Measurements from ENCODE around the gene WDR4.
"Not testable (repeated sequence)": the region's sequence is repeated elsewhere in the genome, so short reads cannot be mapped to it uniquely, and the experiment has no call there.

WDR4 gene

DNA sequence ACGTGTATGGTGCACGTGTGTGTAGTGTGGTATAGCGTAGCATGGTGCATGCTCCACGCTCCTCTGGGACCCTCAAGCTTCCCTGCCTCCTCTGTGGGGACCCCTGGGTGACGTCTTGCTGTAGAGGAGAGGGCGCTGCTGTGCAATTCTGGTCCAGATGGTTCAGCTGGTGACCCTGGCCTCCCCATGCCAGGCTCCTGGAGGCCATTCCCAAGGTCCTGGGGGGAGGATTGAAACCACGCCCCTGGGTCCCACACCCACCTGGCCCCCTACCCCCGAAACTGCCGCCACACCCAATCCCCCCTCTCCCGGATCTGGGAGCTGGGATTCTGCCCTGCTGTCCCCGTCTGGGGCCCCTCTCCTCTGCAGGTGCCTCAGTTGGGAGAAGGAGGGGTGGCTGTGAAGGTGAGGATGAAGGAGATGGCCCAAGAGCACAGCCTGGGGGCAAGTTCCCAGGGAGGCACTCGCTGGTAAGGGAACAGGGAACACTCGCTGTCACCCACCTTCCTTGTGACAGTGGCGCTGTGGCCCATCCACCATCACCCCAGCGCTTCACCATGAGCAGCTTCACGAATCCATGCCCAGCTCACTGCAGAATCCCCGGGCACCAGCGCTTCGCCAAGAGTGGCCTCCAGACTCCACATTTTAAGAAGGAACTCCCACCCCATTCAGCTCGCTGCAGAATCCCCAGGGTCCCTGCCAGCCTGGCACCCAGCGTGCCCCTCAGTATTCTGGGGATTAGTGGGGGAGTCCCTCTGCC lies 38.0 kb downstream of the WDR4 start:
- no peak for DNase-seq (ENCODE audit: low read depth)
- H3K4me3 ChIP-seq (replicated peaks; ENCODE audit: low read depth, low read length): no peak overlapping the region
- TF ChIP-seq CTCF (IDR thresholded peaks at IDR 0.05; ENCODE audit: low read length, missing control alignments): no peak

- no peak for TF ChIP-seq CTCF (IDR thresholded peaks at IDR 0.05; ENCODE audit: low read length, missing control alignments)
- no peak for DNase-seq (ENCODE audit: low read depth)
Measured at GRCh38 chr21:42840411-42841155, 38.8 kb downstream of the WDR4 start.

GRCh38 chr21:42839271-42840231 lies 39.8 kb downstream of the WDR4 start:
- no peak for DNase-seq (ENCODE audit: low read depth)
- TF ChIP-seq CTCF (IDR thresholded peaks at IDR 0.05; ENCODE audit: low read length, missing control alignments): no peak

More at GRCh38 chr21:42840411-42841155, 38.8 kb downstream of the WDR4 start:
- no peak overlapping the region for H3K4me3 ChIP-seq (replicated peaks; ENCODE audit: low read depth, low read length)

DNA sequence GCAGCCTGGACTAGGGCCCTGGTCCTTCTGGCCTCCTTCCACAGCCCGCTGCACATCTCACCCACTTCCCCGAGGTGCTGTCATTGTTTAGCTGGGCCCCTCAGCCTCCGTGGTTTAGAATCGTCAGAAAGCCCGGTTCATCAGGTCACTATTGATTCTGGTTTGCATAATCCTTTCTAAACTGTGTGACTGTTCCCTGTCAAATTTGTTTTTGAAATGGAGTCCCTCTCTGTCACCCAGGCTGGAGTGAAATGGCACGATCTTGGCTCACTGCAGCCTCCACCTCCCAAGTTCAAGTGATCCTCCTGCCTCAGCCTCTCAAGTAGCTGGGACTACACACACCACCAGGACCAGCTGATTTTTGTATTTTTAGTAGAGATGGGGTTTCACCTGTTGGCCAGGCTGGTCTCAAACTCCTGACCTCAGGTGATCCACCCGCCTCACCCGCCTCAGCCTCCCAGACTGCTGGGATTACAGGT lies 41.1 kb downstream of the WDR4 start:
- H3K4me3 ChIP-seq (replicated peaks; ENCODE audit: low read depth, low read length); DNase-seq (ENCODE audit: low read depth): not testable (repeated sequence)

More at GRCh38 chr21:42839271-42840231, 39.8 kb downstream of the WDR4 start:
- no peak overlapping the region for H3K4me3 ChIP-seq (replicated peaks; ENCODE audit: low read depth, low read length)

DNA sequence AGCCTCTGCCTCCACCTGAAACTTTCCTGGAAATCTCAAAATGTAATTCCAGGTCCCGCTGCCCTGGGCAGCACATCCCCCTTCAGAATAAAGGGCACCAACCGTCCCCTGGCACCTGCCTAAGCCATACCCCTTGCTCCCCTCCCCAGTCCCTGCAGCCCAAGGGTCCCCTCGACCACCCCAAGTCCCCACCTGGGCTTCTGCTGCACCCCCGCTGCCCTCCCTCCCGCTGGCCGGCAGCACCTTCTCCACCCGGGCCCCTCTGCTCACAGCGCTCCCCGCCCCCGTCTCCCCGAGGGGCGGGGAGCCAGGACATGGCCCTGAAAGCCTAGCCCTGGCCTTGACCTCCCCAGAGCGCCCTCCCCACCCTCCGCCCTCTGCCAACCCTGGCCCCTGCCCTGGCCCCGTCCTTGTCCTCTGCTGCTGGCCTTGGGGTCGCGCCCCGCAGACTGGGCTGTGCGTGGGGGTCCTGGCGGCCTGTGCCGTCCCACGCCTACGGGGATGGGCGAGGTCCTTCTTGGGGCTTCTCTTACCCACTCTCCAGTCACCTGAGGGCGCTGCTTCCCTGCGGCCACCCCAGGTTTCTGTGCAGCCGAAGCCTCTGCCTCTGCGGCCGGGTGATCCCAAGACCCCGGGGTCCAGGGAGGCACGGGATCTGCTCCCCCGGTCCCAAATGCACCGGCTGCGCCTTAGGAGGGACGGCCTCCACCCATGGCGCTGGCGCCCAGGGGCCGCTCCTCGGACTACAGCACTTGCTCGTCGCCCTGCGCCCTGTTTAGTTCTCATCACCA lies 41.7 kb downstream of the WDR4 start:
- no peak for TF ChIP-seq CTCF (IDR thresholded peaks at IDR 0.05; ENCODE audit: low read length, missing control alignments)
- H3K4me3 ChIP-seq (replicated peaks; ENCODE audit: low read depth, low read length): no peak overlapping the region
- no peak for DNase-seq (ENCODE audit: low read depth)

- H3K4me3 ChIP-seq (replicated peaks; ENCODE audit: low read depth, low read length): no peak overlapping the region
- no peak for TF ChIP-seq CTCF (IDR thresholded peaks at IDR 0.05; ENCODE audit: low read length, missing control alignments)
- DNase-seq (ENCODE audit: low read depth): no peak
Measured at GRCh38 chr21:42836767-42837301, 42.5 kb downstream of the WDR4 start.
